GM18951 (cell line): ENCODE data around the gene GSTK1.
A peak's percentile ranks its signal among the peaks of the same experiment; 100 is the strongest.

ENCODE experiments used
- POLR2A ChIP-seq: IDR thresholded peaks from 4 replicates; pipeline ENCODE4 v1.6.1; 2011; ENCODE audit warnings: mild to moderate bottlenecking; ENCODE audit not compliant: insufficient read length, insufficient read depth; ENCODE audit errors: extremely low read depth
- in situ Hi-C: fragments of 300-500 bp; cut with MboI; formaldehyde crosslinking; loops from one replicate; pipeline ENCODE4 v1.12.0; 2022; ENCODE audit warnings: low sequenced_read_pairs, mixed read lengths, inconsistent platforms; ENCODE audit not compliant: unreplicated experiment

Gene GSTK1

DNA sequence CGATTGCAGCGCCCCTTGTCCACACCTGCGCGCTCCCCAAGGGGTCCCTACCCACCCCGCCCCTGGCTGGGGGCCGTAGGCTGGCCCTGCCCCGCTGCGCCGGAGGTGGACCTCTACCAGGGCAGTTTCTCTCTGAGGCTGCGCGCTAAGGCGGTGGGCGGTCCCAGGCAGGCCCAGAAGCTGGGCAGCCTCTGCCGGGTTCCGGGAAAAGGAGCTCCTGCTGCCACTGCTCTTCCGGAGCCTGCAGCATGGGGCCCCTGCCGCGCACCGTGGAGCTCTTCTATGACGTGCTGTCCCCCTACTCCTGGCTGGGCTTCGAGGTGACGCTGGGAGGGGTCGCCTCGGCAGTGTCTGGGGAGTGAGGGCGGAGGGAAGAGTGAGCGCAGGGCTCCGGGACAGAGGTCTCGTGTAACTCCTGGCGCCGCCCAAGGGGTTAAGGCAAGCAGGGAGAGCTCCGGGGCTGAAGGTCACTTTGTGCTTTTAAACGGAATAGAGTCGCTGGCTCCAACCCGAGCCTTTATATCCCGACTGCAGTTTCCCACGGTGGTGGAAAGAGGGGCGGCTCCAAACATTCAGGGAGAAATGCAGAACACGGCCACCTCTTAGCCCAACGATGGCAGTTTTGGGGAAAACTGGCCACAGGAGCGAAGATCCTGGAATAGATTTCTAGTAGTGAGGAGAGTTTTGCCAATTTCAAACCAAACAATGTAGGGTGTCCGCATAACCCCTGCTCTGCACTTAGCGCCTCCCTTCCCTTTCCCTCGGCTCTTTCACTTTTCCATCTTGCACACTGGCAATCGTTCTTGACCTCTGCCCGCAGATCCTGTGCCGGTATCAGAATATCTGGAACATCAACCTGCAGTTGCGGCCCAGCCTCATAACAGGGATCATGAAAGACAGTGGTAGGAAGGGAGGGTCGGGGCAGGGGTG, at the start of gene GSTK1:
TSS of gene GSTK1 (plus strand) at position 176 of the 930 bp plus-strand sequence. CDS start at position 249, 73 bp downstream.
- TF ChIP-seq POLR2A, result peak; percentile 96
- in situ Hi-C loops, result no loop called here

DNA sequence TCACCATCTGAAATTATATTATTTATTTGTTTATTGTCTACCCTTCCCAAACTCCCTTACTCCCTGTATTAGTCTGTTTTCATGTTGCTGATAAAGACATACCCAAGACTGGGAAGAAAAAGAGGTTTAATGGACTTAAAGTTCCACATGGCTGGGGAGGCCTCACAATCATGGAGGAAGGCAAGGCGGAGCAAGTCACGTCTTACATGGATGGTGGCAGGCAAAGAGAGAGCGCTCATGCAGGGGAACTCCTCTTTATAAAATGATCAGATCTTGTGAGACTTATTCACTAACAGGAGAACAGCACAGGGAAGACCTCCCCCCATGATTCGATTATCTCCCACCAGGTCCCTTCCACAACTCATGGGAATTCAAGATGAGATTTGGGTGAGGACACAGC, 49.8 kb upstream of the GSTK1 start:
- in situ Hi-C loops, result loop anchor here (25.0 kb wide), 1 partner anchor 351 kb away; the partner anchor contains the start of gene EPHB6

DNA sequence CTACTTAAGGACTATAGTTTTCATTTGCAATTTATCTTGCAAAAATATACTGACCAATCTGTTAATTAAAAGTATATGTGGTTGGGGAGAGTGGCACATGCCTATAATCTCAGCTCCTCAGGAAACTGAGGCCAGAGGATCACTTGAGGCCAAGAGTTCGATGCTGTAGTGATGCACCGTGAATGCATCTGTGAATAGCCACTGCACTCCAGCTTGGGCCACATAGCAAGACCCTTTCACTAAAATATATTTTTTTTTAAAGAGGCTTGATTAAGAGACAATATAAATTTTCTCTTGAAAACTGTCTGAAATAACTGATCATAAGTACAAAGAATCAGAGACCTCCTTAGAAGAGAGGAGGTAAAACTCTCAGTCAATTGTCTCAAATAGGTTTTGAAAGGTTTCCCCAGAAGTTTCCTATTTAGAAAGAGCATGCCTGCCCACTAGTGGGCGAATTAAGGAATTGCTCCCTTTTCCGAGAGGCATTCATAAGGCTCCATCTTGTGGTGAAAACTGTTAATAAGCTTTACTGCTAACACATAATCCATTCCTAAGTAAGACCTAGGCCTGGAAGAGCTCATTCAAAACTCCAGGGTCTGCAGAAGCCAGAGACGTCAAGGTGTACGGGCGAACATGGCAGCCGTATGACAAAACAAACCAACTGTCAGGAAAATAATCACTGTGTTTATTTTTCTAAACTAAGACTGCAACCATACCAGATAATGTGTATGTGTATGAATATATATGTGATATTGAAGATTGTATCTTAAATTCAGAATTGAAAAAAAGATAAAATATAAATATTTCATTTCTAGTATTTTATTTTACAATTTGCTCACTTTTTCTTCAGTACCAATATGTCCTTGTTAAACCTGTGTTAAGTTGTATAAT, 48.2 kb upstream of the GSTK1 start:
- in situ Hi-C loops, result loop anchor here (5.0 to 25.0 kb wide), 2 partner anchors 208 to 353 kb away; partner anchors contain the start of gene EPHB6
- no peak for TF ChIP-seq POLR2A

DNA sequence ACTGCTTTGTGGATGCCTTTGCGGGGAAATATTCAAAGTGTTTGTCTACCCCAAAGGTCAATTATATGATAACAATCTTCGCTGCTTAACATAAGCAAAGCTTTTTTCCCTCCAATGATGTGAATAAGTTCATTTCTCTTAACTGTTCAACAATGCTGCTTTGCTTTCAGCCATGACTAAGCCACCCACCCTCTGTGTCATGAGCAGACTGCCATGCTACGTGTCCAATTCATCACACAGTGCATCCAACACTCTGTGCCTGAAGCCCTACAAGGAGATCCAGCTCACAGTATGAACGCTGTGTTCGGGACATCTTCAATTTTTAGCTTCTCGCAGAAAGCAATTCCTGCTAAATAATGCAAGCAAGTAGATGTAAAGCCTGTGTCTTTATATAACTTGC, 47.1 kb upstream of the GSTK1 start:
- no peak for TF ChIP-seq POLR2A
- in situ Hi-C loops, result loop anchor here (5.0 to 25.0 kb wide), 2 partner anchors 209 to 354 kb away; partner anchors contain the start of gene EPHB6

DNA sequence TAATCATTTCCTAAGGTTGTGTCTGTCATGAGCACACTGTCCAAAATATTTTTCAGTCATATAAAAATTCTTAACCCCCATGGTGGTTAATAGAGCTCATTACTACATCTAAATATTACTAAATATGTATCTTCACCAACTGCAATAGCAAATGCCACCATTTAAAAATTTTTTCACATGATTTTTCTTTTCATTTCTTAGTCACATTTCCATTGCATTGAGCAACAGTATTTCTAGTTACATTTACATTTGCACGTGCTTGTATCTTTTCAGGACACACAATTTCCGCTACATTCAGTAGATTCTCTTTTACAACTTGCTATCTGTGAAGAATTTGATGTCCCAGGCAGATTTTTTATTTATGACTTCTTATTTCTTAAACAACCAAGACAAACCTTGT, 46.6 kb upstream of the GSTK1 start:
- in situ Hi-C loops, result loop anchor here (5.0 to 25.0 kb wide), 2 partner anchors 209 to 354 kb away; partner anchors contain the start of gene EPHB6
- TF ChIP-seq POLR2A, result no peak

DNA sequence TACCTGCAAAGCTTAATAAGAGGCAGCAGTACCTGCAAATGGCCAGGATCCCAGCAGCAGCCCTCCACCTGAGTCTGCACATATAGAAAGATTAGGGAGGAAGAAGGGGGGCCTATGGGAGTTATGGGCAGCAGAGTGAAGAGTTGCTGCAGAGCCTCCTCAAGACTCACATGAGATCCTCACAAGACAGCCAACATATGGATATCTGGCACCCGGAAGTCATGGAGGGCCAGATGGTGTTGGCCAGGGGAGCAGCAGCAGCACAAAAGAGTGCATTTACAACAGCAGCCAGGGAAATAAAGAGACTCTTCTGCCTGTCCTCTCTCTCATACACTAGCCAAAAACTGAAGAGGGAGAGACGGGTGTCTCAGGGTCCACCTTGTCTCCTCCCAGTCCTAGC, 45.4 kb upstream of the GSTK1 start:
- in situ Hi-C loops, result loop anchor here (5.0 to 25.0 kb wide), 2 partner anchors 211 to 356 kb away; partner anchors contain the start of gene EPHB6
- TF ChIP-seq POLR2A, result no peak

DNA sequence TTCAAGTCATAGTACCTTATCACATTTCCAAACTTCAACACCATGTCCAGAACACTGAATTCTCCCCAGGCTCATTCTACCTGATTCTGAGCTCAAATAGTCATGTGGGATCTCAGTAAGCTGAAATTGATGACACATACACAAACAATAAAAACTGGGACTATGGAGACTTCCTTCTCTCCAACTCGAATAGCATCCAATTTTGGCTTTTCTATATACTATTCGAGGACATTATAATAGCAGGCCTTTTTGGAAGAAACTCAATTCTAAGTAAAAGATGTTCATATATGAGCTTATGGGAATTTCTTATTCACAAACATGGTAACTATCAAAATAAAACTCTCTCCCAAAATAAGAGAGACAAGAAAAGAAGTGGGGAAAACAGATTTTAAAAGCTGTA, 42.0 kb upstream of the GSTK1 start:
- in situ Hi-C loops, result loop anchor here (25.0 kb wide), 1 partner anchor 359 kb away; the partner anchor contains the start of gene EPHB6

DNA sequence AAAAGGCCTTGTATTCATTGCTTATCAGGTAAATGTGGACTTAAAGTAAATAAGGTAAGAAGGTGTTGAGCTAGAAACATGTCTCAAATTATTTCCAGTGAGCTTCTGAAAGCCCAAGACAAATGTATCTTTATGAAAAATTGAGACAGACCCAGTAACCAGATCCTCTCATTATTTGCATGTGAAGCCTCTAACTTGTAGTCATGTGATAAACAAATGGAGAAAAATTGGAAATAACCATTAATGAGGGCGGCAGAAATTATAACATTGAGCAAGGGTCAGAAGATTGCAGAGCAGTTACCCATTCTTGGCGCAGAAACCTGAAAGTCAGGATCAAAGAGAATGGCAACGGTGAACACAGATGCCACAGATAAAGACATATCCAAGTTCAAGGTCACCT, 41.5 kb upstream of the GSTK1 start, which contains the start of gene TAS2R40:
TSS of gene TAS2R40 (plus strand) at position 301 of the 400 bp plus-strand sequence. CDS start at position 343, 42 bp downstream.
- in situ Hi-C loops, result loop anchor here (25.0 kb wide), 1 partner anchor 359 kb away; the partner anchor contains the start of gene EPHB6
- TF ChIP-seq POLR2A, result no peak

More for the DNA sequence above, 42.0 kb upstream of the GSTK1 start:
- no peak for TF ChIP-seq POLR2A

DNA sequence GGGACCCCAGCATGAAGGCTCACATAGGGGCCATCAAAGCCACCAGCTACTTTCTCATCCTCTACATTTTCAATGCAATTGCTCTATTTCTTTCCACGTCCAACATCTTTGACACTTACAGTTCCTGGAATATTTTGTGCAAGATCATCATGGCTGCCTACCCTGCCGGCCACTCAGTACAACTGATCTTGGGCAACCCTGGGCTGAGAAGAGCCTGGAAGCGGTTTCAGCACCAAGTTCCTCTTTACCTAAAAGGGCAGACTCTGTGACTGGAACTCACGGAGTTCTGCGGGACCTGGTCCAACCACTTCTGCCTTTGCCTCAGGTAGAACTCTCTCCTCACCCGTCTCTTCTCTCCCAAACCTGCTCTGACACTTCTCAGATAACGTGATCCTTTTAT, 40.5 kb upstream of the GSTK1 start:
- in situ Hi-C loops, result loop anchor here (25.0 kb wide), 1 partner anchor 360 kb away; the partner anchor contains the start of gene EPHB6
- no peak for TF ChIP-seq POLR2A

DNA sequence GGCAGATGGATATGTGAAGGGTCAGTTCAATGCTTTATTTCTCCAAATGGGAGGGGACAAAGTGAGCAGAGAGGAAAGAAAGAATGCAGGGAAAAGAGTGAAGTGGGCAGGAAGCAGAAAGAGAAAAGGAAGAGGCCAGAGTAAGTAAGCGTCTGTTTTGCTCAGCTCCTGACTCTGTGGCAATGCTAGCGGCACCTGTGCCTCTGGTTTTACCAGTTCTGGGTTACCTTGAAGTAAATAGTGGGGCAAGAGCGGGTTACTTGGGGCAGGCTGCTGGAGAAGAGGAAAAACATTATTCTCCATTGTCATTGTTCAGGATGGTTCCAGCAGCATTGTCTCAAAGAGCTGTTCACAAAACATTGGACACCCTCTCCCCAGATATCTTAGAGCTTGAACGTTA, 39.5 kb upstream of the GSTK1 start:
- in situ Hi-C loops, result loop anchor here (25.0 kb wide), 1 partner anchor 361 kb away; the partner anchor contains the start of gene EPHB6
- TF ChIP-seq POLR2A, result no peak

DNA sequence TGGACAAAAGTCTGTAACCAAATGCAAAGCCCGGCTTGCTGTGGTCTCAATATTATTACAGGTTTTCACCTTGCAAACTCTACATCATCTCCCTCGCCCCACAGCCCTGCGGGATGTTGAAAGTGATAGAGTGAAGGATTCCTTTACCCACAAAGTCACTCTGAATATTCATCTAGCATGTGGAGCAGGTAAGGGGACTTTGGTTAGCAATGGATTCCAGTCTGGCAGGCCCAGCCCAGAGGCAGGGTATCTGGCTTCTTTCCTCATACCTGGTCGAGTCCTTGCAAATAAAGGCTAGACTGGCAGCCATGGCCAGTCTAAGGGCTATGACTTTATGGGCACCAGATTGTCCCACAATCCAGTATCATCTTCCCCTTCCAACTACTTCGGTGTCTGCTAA, 38.2 kb upstream of the GSTK1 start:
- in situ Hi-C loops, result no loop called here
- TF ChIP-seq POLR2A, result no peak

DNA sequence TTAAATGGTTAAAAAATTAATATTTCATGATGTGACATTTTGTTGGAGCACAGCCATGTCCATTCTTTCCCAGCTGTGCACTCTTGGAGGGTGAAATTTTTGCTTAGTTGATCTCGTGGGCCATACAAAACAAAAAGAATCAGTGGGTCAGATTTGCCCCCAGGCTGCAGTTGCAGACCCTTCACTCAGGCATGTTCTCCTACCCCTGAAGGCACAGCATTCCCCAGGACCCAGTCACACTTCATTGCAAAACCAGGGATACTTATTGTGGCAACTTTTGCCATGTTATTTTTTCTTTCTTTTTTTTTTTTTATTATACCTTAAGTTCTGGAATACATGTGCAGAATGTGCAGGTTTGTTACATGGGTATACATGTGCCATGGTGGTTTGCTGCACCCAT, 35.4 kb upstream of the GSTK1 start:
- in situ Hi-C loops, result no loop called here
- TF ChIP-seq POLR2A, result no peak
